Activated CD4-positive, alpha-beta T cell treated with anti-CD3 and anti-CD28 coated beads, Interleukin-2, amount 10 ng/mL, durations not matched to agents 24 days and 14 days (primary cell): Measurements from ENCODE around the gene NEURL2. TPM values are rescaled to one million over a fixed set of nuclear protein-coding genes. Genes with fewer than 3 reads are reported as not detected.

Source experiments
- DNase-seq: peaks from one replicate; pipeline ENCODE4 v3.0.0; 2022
- H3K27ac Mint-ChIP-seq: one replicate; pipeline ENCODE4 v1.8.0; 2022; ENCODE audit warnings: mild to moderate bottlenecking, mixed read lengths
- H3K27me3 Mint-ChIP-seq: one replicate; pipeline ENCODE4 v1.8.0; 2022; ENCODE audit warnings: mixed read lengths
- H3K36me3 Mint-ChIP-seq: one replicate; pipeline ENCODE4 v1.8.0; 2022; ENCODE audit warnings: low read depth, mild to moderate bottlenecking, mixed read lengths
- H3K4me1 Mint-ChIP-seq: one replicate; pipeline ENCODE4 v1.8.0; 2021; ENCODE audit warnings: mixed read lengths
- H3K4me3 Mint-ChIP-seq: one replicate; pipeline ENCODE4 v1.8.0; 2022; ENCODE audit warnings: mild to moderate bottlenecking, moderate library complexity, mixed read lengths
- H3K9me3 Mint-ChIP-seq: one replicate; pipeline ENCODE4 v1.8.0; 2021; ENCODE audit warnings: mixed read lengths
- intact Hi-C: fragments of 100-400 bp; cut with micrococcal nuclease; formaldehyde crosslinking; loops from one replicate; pipeline ENCODE4 v1.15.1; 2023
- total RNA-seq: library from RNA; stranded (reverse); gene quantifications from 2 replicates; pipeline ENCODE4 v1.2.3, GENCODE V29; 2022

NEURL2 gene
- total RNA-seq, 1 donor from 2014 or later = 2.4 TPM

DNA sequence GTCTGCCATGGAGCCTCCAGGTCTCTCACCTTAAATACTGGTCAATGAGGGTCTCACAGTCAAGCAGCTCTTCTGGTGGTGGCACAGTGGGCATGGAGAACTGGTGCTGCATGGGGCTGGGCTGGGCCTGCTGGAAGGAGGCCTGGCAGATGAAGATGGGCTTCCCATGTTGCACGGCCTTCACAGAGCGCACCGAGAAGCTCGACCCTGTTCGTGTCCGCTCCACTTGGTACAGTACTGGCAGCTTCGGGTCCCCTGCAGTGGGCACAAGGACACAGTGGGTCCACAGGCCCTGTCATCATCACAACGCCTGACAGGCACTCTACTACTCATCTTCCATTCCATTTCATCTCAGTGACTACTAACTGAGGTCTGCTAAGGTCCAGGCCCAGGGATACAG is 42.6 kb downstream of the NEURL2 start:
- no peak for DNase-seq
- Mint-ChIP-seq H3K27ac (no peak overlapping the region), H3K27me3 (no peaks in the 10 kb centered on the region), H3K4me3 (no peak overlapping the region), H3K36me3 (peaks cover 36% of the 10 kb centered on the region), H3K4me1 (peaks cover 4% of the 10 kb centered on the region), H3K9me3 (no peaks in the 10 kb centered on the region)
- intact Hi-C loops = no loop called here

DNA sequence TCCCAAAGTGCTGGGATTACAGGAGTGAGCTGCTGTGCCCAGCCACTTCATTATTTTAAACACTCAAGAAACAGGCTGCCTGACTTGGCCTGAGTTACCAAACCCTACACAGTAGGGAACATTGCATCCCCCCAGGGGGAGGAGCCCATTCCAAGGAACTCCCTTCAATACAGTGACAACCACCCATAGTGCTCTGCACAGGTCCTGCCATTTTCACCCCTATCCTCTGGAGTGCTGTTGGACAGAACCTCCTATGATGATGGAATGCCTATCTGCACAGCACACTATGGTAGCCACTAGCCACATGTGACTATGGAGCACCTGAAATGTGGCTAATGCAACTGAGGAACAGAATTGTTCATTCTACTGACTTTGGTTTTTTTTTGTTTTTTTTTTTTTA is 45.6 kb downstream of the NEURL2 start:
- no peak overlapping the region for H3K4me3 Mint-ChIP-seq
- intact Hi-C loops = no loop called here
- H3K9me3 Mint-ChIP-seq = no peaks in the 10 kb centered on the region
- no peak for DNase-seq
- H3K36me3 Mint-ChIP-seq = peaks cover 29% of the 10 kb centered on the region
- peaks cover 5% of the 10 kb centered on the region for H3K4me1 Mint-ChIP-seq
- H3K27ac Mint-ChIP-seq = no peak overlapping the region
- H3K27me3 Mint-ChIP-seq = no peaks in the 10 kb centered on the region

DNA sequence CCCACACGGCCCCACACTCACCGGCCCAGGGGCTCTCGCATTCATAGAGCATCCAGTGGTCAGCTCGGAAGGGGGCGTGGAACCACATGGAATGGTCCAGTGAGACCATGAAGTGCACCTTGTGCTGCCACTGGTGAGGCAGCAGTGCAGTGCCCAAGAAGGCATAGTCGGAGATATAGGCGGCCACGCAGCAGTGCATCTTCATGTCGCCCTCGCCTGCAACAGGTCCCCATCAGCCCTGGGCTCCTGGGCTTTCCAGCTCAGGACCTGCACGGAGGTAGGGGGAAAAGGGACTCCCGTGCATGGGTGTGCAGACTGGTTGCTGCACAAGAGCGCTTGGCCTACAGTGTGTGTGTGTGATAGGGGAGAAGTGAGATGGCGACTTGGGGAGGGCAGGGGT is 47.5 kb downstream of the NEURL2 start:
- DNase-seq = no peak
- intact Hi-C loops = no loop called here
- no peaks in the 10 kb centered on the region for H3K9me3 Mint-ChIP-seq
- no peak overlapping the region for H3K27ac Mint-ChIP-seq
- H3K4me3 Mint-ChIP-seq = no peak overlapping the region
- peaks cover 3% of the 10 kb centered on the region for H3K4me1 Mint-ChIP-seq
- peaks cover 24% of the 10 kb centered on the region for H3K36me3 Mint-ChIP-seq
- no peaks in the 10 kb centered on the region for H3K27me3 Mint-ChIP-seq

DNA sequence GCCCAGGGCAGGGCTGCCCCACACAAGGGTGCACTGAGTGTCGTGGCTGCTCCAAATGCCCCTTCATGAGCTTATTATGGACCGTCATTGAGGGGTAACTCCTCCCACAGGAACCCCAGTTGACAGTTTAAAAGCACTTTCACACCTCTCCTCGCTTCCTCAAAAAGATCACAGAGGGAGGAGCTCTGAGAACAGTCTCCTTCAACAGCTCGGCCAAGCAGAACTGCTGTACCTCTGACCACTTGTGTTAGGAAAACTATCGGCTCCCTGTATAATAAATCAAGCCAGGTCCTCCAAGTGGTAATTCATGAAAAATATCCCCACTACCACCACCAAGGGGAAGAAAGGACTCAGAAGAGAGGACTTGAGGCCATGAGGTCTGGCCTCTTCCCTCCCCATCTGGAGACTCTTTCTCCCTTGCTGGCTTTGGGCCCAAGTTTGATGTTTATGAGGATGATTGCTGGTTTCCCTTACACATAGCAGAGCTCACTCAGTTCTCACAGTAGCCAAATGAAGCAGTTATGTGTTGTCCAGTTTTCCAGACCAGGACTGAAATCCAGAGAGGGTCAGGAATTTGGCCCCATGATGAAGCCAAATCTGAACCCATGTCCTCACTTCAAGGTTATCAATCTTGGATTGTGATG is 48.7 kb downstream of the NEURL2 start:
- intact Hi-C loops = no loop called here

DNA sequence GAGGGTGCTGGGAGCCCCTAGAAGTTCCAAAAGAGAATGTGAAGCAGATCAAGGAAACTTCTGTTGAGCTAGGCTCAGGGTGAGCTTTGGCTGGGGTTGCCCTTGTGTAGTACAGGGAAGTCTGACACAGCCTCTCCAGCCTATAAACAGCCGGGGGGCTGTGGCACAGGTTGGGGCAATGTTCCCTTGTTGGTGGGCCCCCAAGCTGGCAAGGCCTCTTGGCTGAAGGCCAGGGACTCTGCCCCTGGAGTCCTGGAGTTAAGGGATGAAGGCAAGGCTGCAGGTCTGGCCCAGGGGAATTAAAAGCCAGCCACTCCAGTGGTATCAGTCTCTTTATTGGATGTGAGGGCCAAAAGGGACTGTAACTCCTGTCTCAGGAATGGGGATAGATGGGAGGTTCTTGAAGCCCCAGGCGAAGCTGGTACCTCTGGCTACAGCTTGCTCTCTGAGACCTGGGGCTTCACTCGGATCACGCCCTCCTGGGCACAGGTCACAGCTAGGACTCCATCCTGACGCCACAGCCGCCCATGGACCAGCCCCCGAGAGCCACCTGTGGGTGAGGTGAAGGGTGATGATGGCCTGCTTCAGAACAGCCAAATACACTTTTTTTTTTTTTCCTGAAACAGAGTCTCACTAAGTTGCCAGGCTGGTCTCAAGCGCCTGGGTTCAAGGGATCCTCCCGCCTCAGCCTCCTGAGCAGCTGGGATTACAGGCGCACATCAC is 49.4 kb downstream of the NEURL2 start:
- Mint-ChIP-seq H3K27me3 (no peaks in the 10 kb centered on the region), H3K4me1 (peaks cover 3% of the 10 kb centered on the region), H3K9me3 (no peaks in the 10 kb centered on the region), H3K27ac (no peak overlapping the region), H3K36me3 (peaks cover 24% of the 10 kb centered on the region), H3K4me3 (no peak overlapping the region)
- no peak for DNase-seq
- intact Hi-C loops = no loop called here

More for the DNA sequence above, 48.7 kb downstream of the NEURL2 start:
- Mint-ChIP-seq H3K27ac (no peak overlapping the region), H3K4me1 (peaks cover 3% of the 10 kb centered on the region), H3K9me3 (no peaks in the 10 kb centered on the region), H3K27me3 (no peaks in the 10 kb centered on the region), H3K36me3 (peaks cover 24% of the 10 kb centered on the region), H3K4me3 (no peak overlapping the region)
- no peak for DNase-seq

DNA sequence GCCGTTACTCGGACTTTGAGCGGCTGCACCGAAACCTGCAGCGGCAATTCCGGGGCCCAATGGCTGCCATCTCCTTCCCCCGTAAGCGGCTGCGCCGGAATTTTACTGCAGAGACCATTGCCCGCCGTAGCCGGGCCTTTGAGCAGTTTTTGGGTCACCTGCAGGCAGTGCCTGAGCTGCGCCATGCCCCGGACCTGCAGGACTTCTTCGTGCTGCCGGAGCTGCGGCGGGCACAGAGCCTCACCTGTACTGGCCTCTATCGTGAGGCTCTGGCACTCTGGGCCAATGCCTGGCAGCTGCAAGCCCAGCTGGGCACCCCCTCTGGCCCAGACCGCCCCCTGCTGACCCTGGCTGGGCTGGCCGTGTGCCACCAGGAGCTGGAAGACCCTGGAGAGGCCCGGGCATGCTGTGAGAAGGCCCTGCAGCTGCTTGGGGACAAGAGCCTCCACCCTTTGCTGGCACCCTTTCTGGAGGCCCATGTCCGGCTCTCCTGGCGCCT is 50.3 kb downstream of the NEURL2 start:
- H3K4me1 Mint-ChIP-seq = peaks cover 4% of the 10 kb centered on the region
- no peaks in the 10 kb centered on the region for H3K9me3 Mint-ChIP-seq
- H3K4me3 Mint-ChIP-seq = no peak overlapping the region
- intact Hi-C loops = no loop called here
- no peak overlapping the region for H3K27ac Mint-ChIP-seq
- no peaks in the 10 kb centered on the region for H3K27me3 Mint-ChIP-seq
- no peak for DNase-seq
- peaks cover 20% of the 10 kb centered on the region for H3K36me3 Mint-ChIP-seq

Other genes starting within 250 kb of the NEURL2 start
- not detected in 2 replicates for gene WFDC11, start 221.0 kb downstream of the NEURL2 start, total RNA-seq
- not detected in 2 replicates for gene WFDC13, start 189.2 kb downstream of the NEURL2 start, total RNA-seq
- gene WFDC10B, start 186.2 kb downstream of the NEURL2 start, total RNA-seq = not detected in 2 replicates
- not detected in 2 replicates for gene SPINT4, start 168.9 kb downstream of the NEURL2 start, total RNA-seq
- not detected in 2 replicates for gene WFDC3, start 99.3 kb downstream of the NEURL2 start, total RNA-seq
- 31.9 and 35.3 TPM in 2 replicates for gene DNTTIP1, start 99.3 kb downstream of the NEURL2 start, total RNA-seq
- 113 and 115 TPM in 2 replicates for gene UBE2C, start 78.6 kb downstream of the NEURL2 start, total RNA-seq
- not detected in 2 replicates for gene TNNC2, start 63.9 kb downstream of the NEURL2 start, total RNA-seq
- gene SNX21, start 57.4 kb downstream of the NEURL2 start, total RNA-seq = 0.47 and 0.89 TPM in 2 replicates
- 27.6 and 28.5 TPM in 2 replicates for gene ACOT8, start 33.8 kb downstream of the NEURL2 start, total RNA-seq
- 5.5 and 6.0 TPM in 2 replicates for gene ZSWIM3, start 33.6 kb downstream of the NEURL2 start, total RNA-seq
- 9.4 and 10.4 TPM in 2 replicates for gene ZSWIM1, start 10.0 kb downstream of the NEURL2 start, total RNA-seq
- 0.47 and 1.8 TPM in 2 replicates for gene SPATA25, start 3.6 kb downstream of the NEURL2 start, total RNA-seq
- 48.7 and 50.8 TPM in 2 replicates for gene CTSA, start 127 bp upstream of the NEURL2 start, total RNA-seq
- 3.2 and 4.0 TPM in 2 replicates for gene PLTP, start 20.9 kb upstream of the NEURL2 start, total RNA-seq
- 26.1 and 27.8 TPM in 2 replicates for gene PCIF1, start 43.5 kb upstream of the NEURL2 start, total RNA-seq
- 37.5 and 39.5 TPM in 2 replicates for gene ZNF335, start 81.0 kb upstream of the NEURL2 start, total RNA-seq
- 0.19 and 0.28 TPM in 2 replicates for gene MMP9, start 117.7 kb upstream of the NEURL2 start, total RNA-seq
- not detected in 2 replicates for gene SLC12A5, start 138.0 kb upstream of the NEURL2 start, total RNA-seq
- 27.6 and 30.3 TPM in 2 replicates for gene NCOA5, start 198.8 kb upstream of the NEURL2 start, total RNA-seq
- 2.5 and 2.7 TPM in 2 replicates for gene CD40, start 227.1 kb upstream of the NEURL2 start, total RNA-seq